Left renal cortex interstitium (tissue), 4 donors: ENCODE results near the gene LPAR1. TPM values are rescaled to one million over a fixed set of nuclear protein-coding genes. Genes with fewer than 3 reads are reported as not detected.
A peak's percentile ranks its signal among the peaks of the same experiment; 100 is the strongest.
"Not testable (repeated sequence)": the region's sequence is repeated elsewhere in the genome, so short reads cannot be mapped to it uniquely, and the experiment has no call there.

Source experiments
- DNase-seq, 4 donors: peaks; one replicate each; pipeline ENCODE4 v3.0.0-alpha.2; 2013; ENCODE audit warnings: low read depth in 4 of 4, low spot score in 2 of 4, missing footprints in 1 of 4
- polyA plus RNA-seq, 4 donors: library from polyadenylated mRNA; unstranded; fragments of 120-200 nt; gene quantifications; one replicate each; pipeline ENCODE4 v1.2.1, GENCODE V29; 2013; ENCODE audit not compliant: insufficient read length in 4 of 4

LPAR1 gene
- polyA plus RNA-seq = 10 to 100 TPM; 22.9 to 33.1 (median 27.3) TPM

GRCh38 chr9:111038331-111039230 is at the start of gene LPAR1:
TSS of gene LPAR1 (minus strand) at chr9:111038470. CDS start at chr9:110972117, 66,353 bp downstream.
- DNase-seq = peak in 3 of 4 donors; percentile 43 to 54 (median 53)

GRCh38 chr9:111078391-111079038 is 40.2 kb upstream of the LPAR1 start:
- no peak for DNase-seq

GRCh38 chr9:111076519-111076918 is 38.2 kb upstream of the LPAR1 start:
- no peak for DNase-seq

- DNase-seq = no peak
Observed at GRCh38 chr9:111076042-111076441, 37.8 kb upstream of the LPAR1 start.

GRCh38 chr9:111074395-111074794 is 36.1 kb upstream of the LPAR1 start:
- DNase-seq = no peak

- no peak for DNase-seq
Observed at GRCh38 chr9:111069183-111069582, 30.9 kb upstream of the LPAR1 start.

- no peak for DNase-seq
Observed at GRCh38 chr9:111068771-111069170, 30.5 kb upstream of the LPAR1 start.

- no peak for DNase-seq
Observed at GRCh38 chr9:111068383-111068730, 30.1 kb upstream of the LPAR1 start.

GRCh38 chr9:111066468-111066867 is 28.2 kb upstream of the LPAR1 start:
- DNase-seq = peak; percentile 24 to 55 (median 44)

GRCh38 chr9:111065414-111065813 is 27.1 kb upstream of the LPAR1 start:
- no peak for DNase-seq

- no peak for DNase-seq
Observed at GRCh38 chr9:111064160-111064837, 26.0 kb upstream of the LPAR1 start.

- DNase-seq = no peak
Observed at GRCh38 chr9:111063332-111063731, 25.1 kb upstream of the LPAR1 start.

GRCh38 chr9:111058166-111058565 is 19.9 kb upstream of the LPAR1 start:
- DNase-seq = no peak

- no peak for DNase-seq
Observed at GRCh38 chr9:111056538-111056937, 18.3 kb upstream of the LPAR1 start.

- DNase-seq = no peak
Observed at GRCh38 chr9:111052791-111053190, 14.5 kb upstream of the LPAR1 start.

GRCh38 chr9:111051400-111051799 is 13.1 kb upstream of the LPAR1 start:
- DNase-seq = no peak

GRCh38 chr9:111050819-111051218 is 12.5 kb upstream of the LPAR1 start:
- no peak for DNase-seq

GRCh38 chr9:111047287-111047686 is 9.0 kb upstream of the LPAR1 start:
- not testable (repeated sequence) for DNase-seq

- no peak for DNase-seq
Observed at GRCh38 chr9:111041902-111042301, 3.6 kb upstream of the LPAR1 start.

- no peak for DNase-seq
Observed at GRCh38 chr9:111040494-111040893, 2.2 kb upstream of the LPAR1 start.

- peak in 2 of 4 donors; percentile 14 to 19 for DNase-seq
Observed at GRCh38 chr9:111039231-111039906, 1.1 kb upstream of the LPAR1 start.
